Naive thymus-derived CD4-positive, alpha-beta T cell (primary cell): ENCODE data around the gene PEX10. TPM values are rescaled to one million over a fixed set of nuclear protein-coding genes. Genes with fewer than 3 reads are reported as not detected.

Experiments used
- ATAC-seq: fragments of 150-1000 bp; cut with Tn5 transposase; 2 replicates; pipeline ENCODE4 v1.10.0; 2021; ENCODE audit warnings: mild to moderate bottlenecking, moderate library complexity
- CTCF ChIA-PET: fragments of 350-600 bp; sonication (Branson Sonifier 250); formaldehyde crosslinking; loops from one replicate; lab custom pipeline; 2021; ENCODE audit warnings: antibody characterized with exemption; lab: Charles Lee
- POLR2A ChIA-PET: fragments of 350-600 bp; sonication (Branson Sonifier 250); formaldehyde crosslinking; loops from one replicate; lab custom pipeline; 2021; ENCODE audit warnings: antibody characterized with exemption, inconsistent platforms; lab: Charles Lee
- DNase-seq, 9 donors: peaks; one replicate each; pipeline versions ENCODE4 v3.0.0 to v3.0.0-alpha.2; 2020 to 2022; ENCODE audit warnings: mixed read lengths in 1 of 9
- H3K27ac ChIP-seq: one replicate; pipeline ENCODE4 v1.7.0; 2013; ENCODE audit warnings: mild to moderate bottlenecking, low read depth, low read length, moderate library complexity
- H3K27me3 ChIP-seq, 2 donors: one replicate each; pipeline ENCODE4 v1.7.0; 2013; ENCODE audit warnings: low read length in 2 of 2, mild to moderate bottlenecking in 2 of 2, moderate library complexity in 2 of 2; ENCODE audit not compliant: control insufficient read depth in 2 of 2, insufficient read depth in 2 of 2
- H3K36me3 ChIP-seq, 3 experiments: 1 replicate in 2 of 3; 2 replicates in 1 of 3; pipeline ENCODE4 v1.7.0; 2013; ENCODE audit warnings: low read length in 3 of 3, mild to moderate bottlenecking in 3 of 3, moderate library complexity in 1 of 3; ENCODE audit not compliant: insufficient read depth in 3 of 3, control insufficient read depth in 2 of 3
- H3K4me1 ChIP-seq, 2 donors: one replicate each; pipeline ENCODE4 v1.7.0; 2013; ENCODE audit warnings: low read length in 2 of 2, mild to moderate bottlenecking in 2 of 2, moderate library complexity in 1 of 2; ENCODE audit not compliant: control insufficient read depth in 2 of 2, insufficient read depth in 2 of 2
- H3K4me3 ChIP-seq: 2 replicates; pipeline ENCODE4 v1.7.0; 2013; ENCODE audit warnings: mild to moderate bottlenecking, low read length
- H3K9me3 ChIP-seq, 3 experiments: 1 replicate in 2 of 3; 2 replicates in 1 of 3; pipeline ENCODE4 v1.7.0; 2013; ENCODE audit warnings: low read length in 3 of 3; ENCODE audit not compliant: control insufficient read depth in 2 of 3
- H3K27ac Mint-ChIP-seq, 9 donors: one replicate each; pipeline ENCODE4 v1.8.0; 2020 to 2022; ENCODE audit warnings: mixed read lengths in 9 of 9, mild to moderate bottlenecking in 8 of 9, moderate library complexity in 5 of 9, inconsistent platforms in 2 of 9
- H3K27me3 Mint-ChIP-seq, 5 donors: one replicate each; pipeline ENCODE4 v1.8.0; 2021 to 2022; ENCODE audit warnings: mixed read lengths in 5 of 5, mild to moderate bottlenecking in 1 of 5
- H3K36me3 Mint-ChIP-seq, 5 donors: one replicate each; pipeline ENCODE4 v1.8.0; 2020 to 2022; ENCODE audit warnings: mixed read lengths in 5 of 5, mild to moderate bottlenecking in 3 of 5, inconsistent platforms in 1 of 5
- H3K4me1 Mint-ChIP-seq, 7 donors: one replicate each; pipeline ENCODE4 v1.8.0; 2020 to 2022; ENCODE audit warnings: mixed read lengths in 7 of 7, mild to moderate bottlenecking in 3 of 7, inconsistent platforms in 1 of 7
- H3K4me3 Mint-ChIP-seq, 10 donors: one replicate each; pipeline ENCODE4 v1.8.0; 2020 to 2022; ENCODE audit warnings: mild to moderate bottlenecking in 10 of 10, mixed read lengths in 10 of 10, moderate library complexity in 6 of 10, inconsistent platforms in 2 of 10
- H3K9me3 Mint-ChIP-seq, 11 donors: one replicate each; pipeline ENCODE4 v1.8.0; 2020 to 2022; ENCODE audit warnings: mixed read lengths in 11 of 11, mild to moderate bottlenecking in 4 of 11, inconsistent platforms in 1 of 11, moderate library complexity in 1 of 11
- intact Hi-C, 2 donors: fragments of 100-400 bp; cut with micrococcal nuclease; formaldehyde crosslinking; loops; one replicate each; pipeline ENCODE4 v1.15.1; 2023
- polyA plus RNA-seq, 2 donors: library from polyadenylated mRNA; unstranded; fragments of 300-500 nt; fragmentation: Illumina TruSeq; gene quantifications; one replicate each; pipeline ENCODE4 v1.2.3, GENCODE V29; 2021
- total RNA-seq, 6 experiments: library from RNA in 5 of 6; stranded (reverse) in 5 of 6; gene quantifications; 1 replicate in 5 of 6; 2 replicates in 1 of 6; pipeline ENCODE4 v1.2.3 and lab custom pipeline; 2021 to 2026

The PEX10 gene
- total and polyA plus RNA-seq, 7 experiments from 2014 or later: 8.7 to 14.9 (median 11.4) TPM

GRCh38 chr1:2355373-2356261 is 56.7 kb downstream of the PEX10 start:
- H3K27ac Mint-ChIP-seq: no peak overlapping the region
- DNase-seq: no peak

GRCh38 chr1:2354511-2355372 is 57.6 kb downstream of the PEX10 start:
- H3K9me3 ChIP-seq: no peaks in the 10 kb centered on the region
- H3K4me3 ChIP-seq: no peak overlapping the region
- intact Hi-C loops: no loop called here
- H3K27ac ChIP-seq: no peak overlapping the region
- Mint-ChIP-seq H3K4me1 (no peaks in the 10 kb centered on the region), H3K27ac (no peak overlapping the region), H3K4me3 (no peak overlapping the region), H3K27me3 (no peaks in the 10 kb centered on the region), H3K36me3 (peaks cover 0 to 4% (median 0%) of the 10 kb centered on the region in 5 donors), H3K9me3 (peaks cover 0 to 2% (median 0%) of the 10 kb centered on the region in 11 donors)
- no peaks in the 10 kb centered on the region for H3K36me3 ChIP-seq
- no peaks in the 10 kb centered on the region for H3K4me1 ChIP-seq
- ATAC-seq (no peak), DNase-seq (no peak)
- ChIA-PET CTCF (no interaction called here), POLR2A (no interaction called here)
- no peaks in the 10 kb centered on the region for H3K27me3 ChIP-seq

More at GRCh38 chr1:2355373-2356261, 56.7 kb downstream of the PEX10 start:
- Mint-ChIP-seq H3K9me3 (peaks cover 0 to 3% (median 0%) of the 10 kb centered on the region in 11 donors), H3K36me3 (peaks cover 0 to 7% (median 0%) of the 10 kb centered on the region in 5 donors), H3K4me3 (no peak overlapping the region), H3K27me3 (no peaks in the 10 kb centered on the region), H3K4me1 (no peaks in the 10 kb centered on the region)
- ATAC-seq: no peak
- CTCF ChIA-PET: no interaction called here
- H3K9me3 ChIP-seq: no peaks in the 10 kb centered on the region
- no peak overlapping the region for H3K4me3 ChIP-seq
- no peaks in the 10 kb centered on the region for H3K36me3 ChIP-seq
- intact Hi-C loops: no loop called here
- no peaks in the 10 kb centered on the region for H3K4me1 ChIP-seq
- no peak overlapping the region for H3K27ac ChIP-seq
- H3K27me3 ChIP-seq: no peaks in the 10 kb centered on the region
- POLR2A ChIA-PET: no interaction called here

Other genes starting within 250 kb of the PEX10 start
- gene FAAP20, start 217.8 kb downstream of the PEX10 start, total RNA-seq: 10 to 100 TPM; 43.2 to 56.2 (median 48.8) TPM
- gene FAAP20, start 217.8 kb downstream of the PEX10 start, polyA plus RNA-seq: 10 to 100 TPM; 55.9 to 77.0 TPM
- gene SKI, start 184.2 kb downstream of the PEX10 start, total RNA-seq: 100 to 1,000 TPM in 2 of 5 experiments, 10 to 100 TPM in 3; 63.4 to 278 (median 97.9) TPM
- under 1 TPM; 0.61 to 0.92 TPM for gene SKI, start 184.2 kb downstream of the PEX10 start, polyA plus RNA-seq
- gene MORN1, start 21.0 kb downstream of the PEX10 start, total RNA-seq: 10 to 100 TPM in 3 of 5 experiments, 1 to 10 TPM in 2; 8.5 to 16.4 (median 11.2) TPM
- 1 to 10 TPM; 5.0 to 5.3 TPM for gene MORN1, start 21.0 kb downstream of the PEX10 start, polyA plus RNA-seq
- gene RER1, start 20.7 kb downstream of the PEX10 start, total RNA-seq: 100 to 1,000 TPM in 3 of 5 experiments, 10 to 100 TPM in 2; 71.0 to 150 (median 136) TPM
- gene RER1, start 20.7 kb downstream of the PEX10 start, polyA plus RNA-seq: 100 to 1,000 TPM; 110 to 116 TPM
- gene PLCH2, start 63.7 kb upstream of the PEX10 start, total RNA-seq: 10 to 100 TPM; 10.1 to 37.4 (median 18.4) TPM
- 1 to 10 TPM in 1 of 2 donors, under 1 TPM in 1; 0.11 to 1.5 TPM for gene PLCH2, start 63.7 kb upstream of the PEX10 start, polyA plus RNA-seq
- 10 to 100 TPM; 55.8 to 91.2 (median 72.6) TPM for gene PANK4, start 114.0 kb upstream of the PEX10 start, total RNA-seq
- 10 to 100 TPM; 12.7 to 29.9 TPM for gene PANK4, start 114.0 kb upstream of the PEX10 start, polyA plus RNA-seq
- not detected for gene HES5, start 117.7 kb upstream of the PEX10 start, total RNA-seq
- gene HES5, start 117.7 kb upstream of the PEX10 start, polyA plus RNA-seq: not detected
- 100 to 1,000 TPM; 182 to 253 (median 204) TPM for gene TNFRSF14, start 143.8 kb upstream of the PEX10 start, total RNA-seq
- 10 to 100 TPM; 52.5 to 65.1 TPM for gene TNFRSF14, start 143.8 kb upstream of the PEX10 start, polyA plus RNA-seq
- 10 to 100 TPM; 12.3 to 37.0 (median 26.7) TPM for gene PRXL2B, start 174.2 kb upstream of the PEX10 start, total RNA-seq
- gene PRXL2B, start 174.2 kb upstream of the PEX10 start, polyA plus RNA-seq: 10 to 100 TPM; 15.7 to 26.5 TPM
- 1 to 10 TPM; 2.0 to 3.7 (median 2.5) TPM for gene MMEL1, start 220.5 kb upstream of the PEX10 start, total RNA-seq
- 10 to 100 TPM; 12.5 to 20.5 TPM for gene MMEL1, start 220.5 kb upstream of the PEX10 start, polyA plus RNA-seq